Retinal pigment epithelial cell (primary cell): ENCODE results near the gene BCAN.
A peak's percentile ranks its signal among the peaks of the same experiment; 100 is the strongest.

ENCODE experiments used
- DNase-seq: peaks from one replicate; pipeline ENCODE4 v3.0.0-alpha.2; 2010; ENCODE audit warnings: low read depth
- H3K4me3 ChIP-seq: 2 replicates; pipeline ENCODE4 v1.5.1; 2011; ENCODE audit warnings: mild to moderate bottlenecking, low read length, control low read depth, moderate library complexity
- TF ChIP-seq, protein P1 (sequence below): conservative IDR thresholded peaks from 2 replicates; pipeline ENCODE4 v1.5.1; 2011; ENCODE audit warnings: low read depth, low read length, control low read depth, inconsistent platforms

The BCAN gene

DNA sequence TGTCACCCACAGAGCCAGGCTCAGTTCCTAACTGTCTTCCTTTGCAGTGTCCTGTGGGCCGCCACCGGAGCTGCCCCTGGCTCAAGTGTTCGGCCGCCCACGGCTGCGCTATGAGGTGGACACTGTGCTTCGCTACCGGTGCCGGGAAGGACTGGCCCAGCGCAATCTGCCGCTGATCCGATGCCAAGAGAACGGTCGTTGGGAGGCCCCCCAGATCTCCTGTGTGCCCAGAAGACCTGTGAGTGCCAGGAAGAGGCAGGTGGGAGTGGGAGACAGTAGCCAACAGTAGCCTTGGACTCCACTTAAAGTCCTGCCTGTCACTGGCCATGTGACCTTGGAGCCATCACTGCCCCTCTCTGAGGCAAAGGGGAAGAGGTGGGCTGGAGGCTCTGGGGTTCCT lies 16.6 kb downstream of the BCAN start:
- DNase-seq: no peak
- H3K4me3 ChIP-seq: no peak overlapping the region
- TF ChIP-seq, protein P1, sequence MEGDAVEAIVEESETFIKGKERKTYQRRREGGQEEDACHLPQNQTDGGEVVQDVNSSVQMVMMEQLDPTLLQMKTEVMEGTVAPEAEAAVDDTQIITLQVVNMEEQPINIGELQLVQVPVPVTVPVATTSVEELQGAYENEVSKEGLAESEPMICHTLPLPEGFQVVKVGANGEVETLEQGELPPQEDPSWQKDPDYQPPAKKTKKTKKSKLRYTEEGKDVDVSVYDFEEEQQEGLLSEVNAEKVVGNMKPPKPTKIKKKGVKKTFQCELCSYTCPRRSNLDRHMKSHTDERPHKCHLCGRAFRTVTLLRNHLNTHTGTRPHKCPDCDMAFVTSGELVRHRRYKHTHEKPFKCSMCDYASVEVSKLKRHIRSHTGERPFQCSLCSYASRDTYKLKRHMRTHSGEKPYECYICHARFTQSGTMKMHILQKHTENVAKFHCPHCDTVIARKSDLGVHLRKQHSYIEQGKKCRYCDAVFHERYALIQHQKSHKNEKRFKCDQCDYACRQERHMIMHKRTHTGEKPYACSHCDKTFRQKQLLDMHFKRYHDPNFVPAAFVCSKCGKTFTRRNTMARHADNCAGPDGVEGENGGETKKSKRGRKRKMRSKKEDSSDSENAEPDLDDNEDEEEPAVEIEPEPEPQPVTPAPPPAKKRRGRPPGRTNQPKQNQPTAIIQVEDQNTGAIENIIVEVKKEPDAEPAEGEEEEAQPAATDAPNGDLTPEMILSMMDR: no peak

DNA sequence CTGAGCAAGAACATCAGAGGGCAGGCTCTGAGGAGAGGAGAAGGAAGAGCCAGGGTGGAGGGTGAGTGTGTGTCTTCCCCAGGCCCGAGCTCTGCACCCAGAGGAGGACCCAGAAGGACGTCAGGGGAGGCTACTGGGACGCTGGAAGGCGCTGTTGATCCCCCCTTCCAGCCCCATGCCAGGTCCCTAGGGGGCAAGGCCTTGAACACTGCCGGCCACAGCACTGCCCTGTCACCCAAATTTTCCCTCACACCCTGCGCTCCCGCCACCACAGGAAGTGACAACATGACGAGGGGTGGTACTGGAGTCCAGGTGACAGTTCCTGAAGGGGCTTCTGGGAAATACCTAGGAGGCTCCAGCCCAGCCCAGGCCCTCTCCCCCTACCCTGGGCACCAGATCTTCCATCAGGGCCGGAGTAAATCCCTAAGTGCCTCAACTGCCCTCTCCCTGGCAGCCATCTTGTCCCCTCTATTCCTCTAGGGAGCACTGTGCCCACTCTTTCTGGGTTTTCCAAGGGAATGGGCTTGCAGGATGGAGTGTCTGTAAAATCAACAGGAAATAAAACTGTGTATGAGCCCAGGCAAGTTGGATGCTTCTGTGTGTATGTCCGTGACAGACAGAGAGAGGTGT lies 17.1 kb downstream of the BCAN start:
- DNase-seq: no peak
- H3K4me3 ChIP-seq: no peak overlapping the region
- TF ChIP-seq, protein P1: no peak

DNA sequence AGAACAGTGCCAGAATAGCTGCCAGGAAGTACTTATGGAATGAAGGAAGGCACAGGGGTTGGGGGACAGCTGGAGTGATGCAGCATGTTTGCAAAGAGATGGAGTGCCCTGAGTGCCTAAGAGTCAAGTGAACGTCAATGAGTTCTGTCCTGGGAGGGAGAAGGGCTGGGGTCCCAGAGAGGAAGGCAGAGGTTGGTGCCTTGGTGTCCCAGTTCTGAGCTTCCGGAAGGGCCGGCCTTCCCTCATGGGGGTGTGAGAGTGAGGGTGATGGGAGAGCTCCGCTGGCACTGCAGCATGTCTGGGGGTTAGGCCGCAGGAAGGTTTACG lies 17.7 kb downstream of the BCAN start:
- TF ChIP-seq, protein P1: no peak
- peak overlapping the region; percentile 24 for H3K4me3 ChIP-seq

DNA sequence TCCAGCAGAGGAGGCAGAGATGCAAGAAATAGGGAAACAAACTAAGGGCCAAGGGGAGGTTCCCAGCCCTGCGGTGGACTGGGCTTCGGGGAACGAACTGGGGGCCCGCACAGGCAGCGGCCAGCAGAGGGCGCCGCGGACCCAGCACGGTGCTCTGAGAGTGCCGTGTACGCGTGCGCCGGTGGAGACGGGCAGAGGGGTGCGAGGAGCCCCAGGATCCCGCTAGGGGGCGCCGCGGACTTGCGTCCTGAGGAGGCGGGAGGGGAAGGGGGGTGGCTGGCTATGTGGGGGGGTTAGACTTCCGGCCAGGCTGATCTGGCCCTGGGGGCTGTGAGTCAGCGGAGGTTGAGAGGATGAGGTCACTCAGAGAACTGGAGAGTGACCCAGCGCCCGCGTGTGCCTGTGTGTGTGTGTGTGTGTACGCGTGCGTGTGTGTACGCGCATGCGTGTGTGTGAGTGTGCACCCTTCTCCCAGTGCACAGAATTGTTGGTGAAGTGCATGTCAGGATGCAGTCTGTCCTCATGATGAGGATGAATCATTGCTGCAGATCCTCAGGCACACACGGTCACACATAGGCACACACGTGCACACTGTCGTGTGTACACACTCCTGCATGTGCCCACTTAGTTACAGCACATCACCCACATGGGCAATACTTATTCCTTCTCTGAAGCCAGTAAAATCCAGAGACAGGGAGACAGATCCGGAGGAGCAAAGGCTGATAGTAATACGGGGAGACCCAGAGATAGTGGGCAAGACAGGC lies 18.3 kb downstream of the BCAN start:
- DNase-seq: peak; percentile 77
- peak overlapping the region; percentile 45 for H3K4me3 ChIP-seq
- TF ChIP-seq, protein P1: peak; percentile 97

More for the DNA sequence above, 17.7 kb downstream of the BCAN start:
- no peak for DNase-seq

DNA sequence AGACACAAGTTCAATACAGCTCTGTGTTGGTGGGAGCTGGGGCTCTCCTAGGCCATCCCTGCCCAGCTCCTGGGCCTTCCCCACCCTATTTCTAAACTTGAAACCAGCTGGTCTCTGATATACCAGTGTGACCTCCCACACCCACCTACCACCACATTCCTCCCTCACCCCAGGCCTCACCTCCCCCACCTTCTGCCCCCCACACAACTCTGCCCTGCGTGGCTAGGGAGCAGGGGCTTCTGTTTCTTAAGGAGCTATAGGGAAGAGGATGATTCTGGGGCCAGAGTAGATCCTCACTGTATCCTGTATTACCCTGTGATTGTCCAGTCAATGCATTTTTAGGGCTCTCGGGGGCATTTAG lies 18.8 kb downstream of the BCAN start:
- TF ChIP-seq, protein P1: no peak
- DNase-seq: no peak
- peak overlapping the region; percentile 45 for H3K4me3 ChIP-seq

DNA sequence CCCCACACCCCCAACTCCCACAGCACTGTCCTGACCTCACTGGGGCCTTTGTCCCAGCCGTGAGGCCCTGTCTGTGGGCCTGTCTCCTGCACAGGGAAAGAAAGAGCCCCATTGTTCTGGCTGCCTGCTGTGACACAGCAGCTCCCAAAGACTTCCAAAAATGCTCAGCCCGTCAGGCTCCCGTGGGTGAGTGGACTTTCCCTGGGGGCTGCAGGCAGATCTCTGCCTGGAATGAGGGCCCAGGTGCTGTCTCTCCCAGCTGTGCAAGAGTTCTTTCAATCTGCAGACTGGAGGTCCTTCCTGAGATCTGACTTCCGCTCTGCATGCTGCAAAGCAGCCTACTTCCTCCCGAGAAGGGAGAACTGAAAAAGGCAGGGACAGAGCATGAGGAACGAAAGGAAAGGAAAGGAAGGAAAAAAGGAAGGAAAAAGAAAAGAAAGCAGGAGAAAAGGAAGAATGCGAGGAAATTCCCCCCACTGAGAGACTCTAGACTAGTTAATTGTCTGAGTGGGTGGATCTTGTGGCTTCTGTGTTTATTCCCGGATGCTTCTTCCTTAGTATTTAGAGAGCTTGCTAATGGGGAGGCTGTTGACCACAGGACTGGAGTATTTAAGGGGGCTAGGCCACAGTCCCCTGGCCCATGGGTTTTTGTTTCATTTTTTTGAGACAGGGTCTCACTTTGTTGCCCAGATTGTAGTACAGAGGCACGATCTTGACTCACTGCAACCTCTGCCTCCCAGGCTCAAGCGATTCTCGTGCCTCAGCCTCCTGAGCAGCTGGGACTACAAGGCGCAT lies 20.3 kb downstream of the BCAN start:
- no peak overlapping the region for H3K4me3 ChIP-seq
- no peak for DNase-seq
- TF ChIP-seq, protein P1: no peak
